Liver (tissue), 9 donors: Measurements from ENCODE around the gene DDX54. TPM values are rescaled to one million over a fixed set of nuclear protein-coding genes. Genes with fewer than 3 reads are reported as not detected.
"Not testable (repeated sequence)": the region's sequence is repeated elsewhere in the genome, so short reads cannot be mapped to it uniquely, and the experiment has no call there.

ENCODE experiments used
- DNase-seq: peaks from one replicate; pipeline ENCODE4 v3.0.0-alpha.2; 2017; ENCODE audit warnings: low spot score
- H3K27ac ChIP-seq, 2 donors: one replicate each; pipeline ENCODE4 v1.7.0; 2013; ENCODE audit warnings: inconsistent platforms in 2 of 2, low read length in 2 of 2, control low read depth in 1 of 2, low read depth in 1 of 2, mild to moderate bottlenecking in 1 of 2
- H3K27me3 ChIP-seq, 4 donors: one replicate each; pipeline versions ENCODE4 v1.6.1 to v1.7.0; 2013; ENCODE audit warnings: low read length in 3 of 4, inconsistent platforms in 1 of 4, mild to moderate bottlenecking in 1 of 4, moderate library complexity in 1 of 4; ENCODE audit not compliant: control insufficient read depth in 4 of 4, insufficient read depth in 4 of 4
- H3K36me3 ChIP-seq, 4 donors: one replicate each; pipeline versions ENCODE4 v1.6.1 to v1.7.0; 2013; ENCODE audit warnings: low read length in 3 of 4, mild to moderate bottlenecking in 3 of 4, low read depth in 1 of 4, moderate library complexity in 1 of 4; ENCODE audit not compliant: control insufficient read depth in 4 of 4, insufficient read depth in 3 of 4
- H3K4me1 ChIP-seq, 4 donors: one replicate each; pipeline versions ENCODE4 v1.6.1 to v1.7.0; 2013; ENCODE audit warnings: low read length in 3 of 4, mild to moderate bottlenecking in 3 of 4, moderate library complexity in 1 of 4; ENCODE audit not compliant: control insufficient read depth in 4 of 4, insufficient read depth in 4 of 4
- H3K4me3 ChIP-seq, 3 donors: one replicate each; pipeline versions ENCODE4 v1.6.1 to v1.7.0; 2013; ENCODE audit warnings: low read length in 3 of 3, control low read depth in 1 of 3, low read depth in 1 of 3, mild to moderate bottlenecking in 1 of 3
- H3K9ac ChIP-seq, 2 donors: one replicate each; pipeline ENCODE4 v1.7.0; 2013; ENCODE audit warnings: low read length in 2 of 2, mild to moderate bottlenecking in 2 of 2, moderate library complexity in 2 of 2, control low read depth in 1 of 2, low read depth in 1 of 2
- H3K9me3 ChIP-seq, 4 donors: one replicate each; pipeline versions ENCODE4 v1.6.1 to v1.7.0; 2013; ENCODE audit warnings: low read length in 3 of 4; ENCODE audit not compliant: control insufficient read depth in 4 of 4
- FOXA1 ChIP-seq: IDR thresholded peaks from 2 replicates; pipeline ENCODE4 v1.6.1; 2016; ENCODE audit warnings: antibody characterized with exemption
- FOXA2 ChIP-seq: IDR thresholded peaks from 2 replicates; pipeline ENCODE4 v1.6.1; 2016; ENCODE audit warnings: antibody characterized with exemption
- GABPA ChIP-seq, 2 donors: IDR thresholded peaks in 1 of 2; conservative IDR thresholded peaks in 1 of 2; 2 replicates each; pipeline ENCODE4 v1.6.1; 2016; ENCODE audit warnings: antibody characterized with exemption in 2 of 2, mild to moderate bottlenecking in 1 of 2, moderate library complexity in 1 of 2
- HNF4G ChIP-seq: IDR thresholded peaks from 2 replicates; pipeline ENCODE4 v1.6.1; 2016; ENCODE audit warnings: antibody characterized with exemption
- JUND ChIP-seq, 2 donors: IDR thresholded peaks; 2 replicates each; pipeline ENCODE4 v1.6.1; 2016; ENCODE audit warnings: antibody characterized with exemption in 2 of 2
- NR2F2 ChIP-seq: IDR thresholded peaks from 2 replicates; pipeline ENCODE4 v1.6.1; 2016; ENCODE audit warnings: antibody characterized with exemption
- RAD21 ChIP-seq, 2 donors: IDR thresholded peaks; 2 replicates each; pipeline ENCODE4 v1.6.1; 2016; ENCODE audit warnings: antibody characterized with exemption in 2 of 2, mild to moderate bottlenecking in 2 of 2
- SP1 ChIP-seq: IDR thresholded peaks from 2 replicates; pipeline ENCODE4 v1.6.1; 2018; ENCODE audit warnings: antibody characterized with exemption, mild to moderate bottlenecking
- TAF1 ChIP-seq: conservative IDR thresholded peaks from 2 replicates; pipeline ENCODE4 v1.6.1; 2016; ENCODE audit warnings: antibody characterized with exemption, mild to moderate bottlenecking
- YY1 ChIP-seq: IDR thresholded peaks from 2 replicates; pipeline ENCODE4 v1.6.1; 2016; ENCODE audit warnings: antibody characterized with exemption, mild to moderate bottlenecking
- whole genome bisulfite sequencing: extraction: QIAGEN DNeasy Blood & Tissue Kit; methylation state at CpG from one replicate; pipeline ENCODE4 v1.1.7; 2013; 5-methylcytosine and 5-hydroxymethylcytosine counted together
- polyA plus RNA-seq, 2 donors: library from polyadenylated mRNA; stranded (reverse) in 1 of 2; unstranded in 1 of 2; fragments of 200-250 nt in 1 of 2; fragments of >200 nt in 1 of 2; fragmentation: Nextera tagmentation in 1 of 2; extraction: Ambion mirVana in 1 of 2; gene quantifications; one replicate each; pipeline versions ENCODE4 v1.2.1 to v1.2.3, GENCODE V29; 2013 to 2015
- total RNA-seq, 2 donors: library from RNA; depleted of rRNA; stranded (reverse); fragments of >200 nt; gene quantifications; one replicate each; pipeline ENCODE4 v1.2.3, GENCODE V29; 2014
- TF ChIP-seq, protein P1 (sequence below): IDR thresholded peaks from 2 replicates; pipeline ENCODE4 v1.6.1; 2016; ENCODE audit warnings: antibody characterized with exemption
- TF ChIP-seq, protein P2 (sequence below): IDR thresholded peaks from 2 replicates; pipeline ENCODE4 v1.6.1; 2016; ENCODE audit warnings: antibody characterized with exemption, mild to moderate bottlenecking
- TF ChIP-seq, protein P3 (sequence below): fragments of 150-350 bp; IDR thresholded peaks from 2 replicates; pipeline ENCODE4 v1.5.1; 2017; ENCODE audit warnings: improper control_type of control experiment, low read depth, low read length; ENCODE audit not compliant: missing input control
- TF ChIP-seq, protein P4 (sequence below): IDR thresholded peaks from 2 replicates; pipeline ENCODE4 v1.6.1; 2016; ENCODE audit warnings: antibody characterized with exemption
- TF ChIP-seq, protein P5 (sequence below): IDR thresholded peaks from 2 replicates; pipeline ENCODE4 v1.6.1; 2016; ENCODE audit warnings: antibody characterized with exemption
- donor health status: healthy.
- donor health status: healthy.
- donor health status: healthy.
- donor health status: healthy.
- donor health status: healthy.

DDX54 gene
- total and polyA plus RNA-seq, 4 donors = 20.2 to 28.4 (median 21.6) TPM

DNA sequence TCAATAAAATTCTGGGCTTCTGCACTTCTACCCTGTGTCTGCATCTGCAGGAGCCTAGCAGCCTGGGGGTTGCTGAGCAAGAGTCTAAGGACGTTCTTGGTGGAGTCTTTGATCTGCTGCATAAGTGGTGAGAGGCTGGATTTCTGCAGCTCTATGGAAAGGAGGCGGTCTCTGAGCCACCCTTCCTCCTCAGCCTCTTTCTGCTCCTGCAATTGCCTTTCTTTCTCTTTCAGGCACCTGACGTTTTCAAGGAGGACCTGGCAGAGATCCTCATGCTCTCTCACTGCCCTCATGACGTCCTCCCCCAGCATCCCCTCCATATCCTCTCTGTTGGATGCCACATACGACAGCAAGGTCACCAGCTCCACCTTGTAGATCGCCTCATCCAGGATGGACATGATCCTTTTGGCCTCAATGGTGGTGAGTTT, 22.3 kb upstream of the DDX54 start (continued):
- TF ChIP-seq, protein P1, sequence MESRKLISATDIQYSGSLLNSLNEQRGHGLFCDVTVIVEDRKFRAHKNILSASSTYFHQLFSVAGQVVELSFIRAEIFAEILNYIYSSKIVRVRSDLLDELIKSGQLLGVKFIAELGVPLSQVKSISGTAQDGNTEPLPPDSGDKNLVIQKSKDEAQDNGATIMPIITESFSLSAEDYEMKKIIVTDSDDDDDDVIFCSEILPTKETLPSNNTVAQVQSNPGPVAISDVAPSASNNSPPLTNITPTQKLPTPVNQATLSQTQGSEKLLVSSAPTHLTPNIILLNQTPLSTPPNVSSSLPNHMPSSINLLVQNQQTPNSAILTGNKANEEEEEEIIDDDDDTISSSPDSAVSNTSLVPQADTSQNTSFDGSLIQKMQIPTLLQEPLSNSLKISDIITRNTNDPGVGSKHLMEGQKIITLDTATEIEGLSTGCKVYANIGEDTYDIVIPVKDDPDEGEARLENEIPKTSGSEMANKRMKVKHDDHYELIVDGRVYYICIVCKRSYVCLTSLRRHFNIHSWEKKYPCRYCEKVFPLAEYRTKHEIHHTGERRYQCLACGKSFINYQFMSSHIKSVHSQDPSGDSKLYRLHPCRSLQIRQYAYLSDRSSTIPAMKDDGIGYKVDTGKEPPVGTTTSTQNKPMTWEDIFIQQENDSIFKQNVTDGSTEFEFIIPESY = no peak

DNA sequence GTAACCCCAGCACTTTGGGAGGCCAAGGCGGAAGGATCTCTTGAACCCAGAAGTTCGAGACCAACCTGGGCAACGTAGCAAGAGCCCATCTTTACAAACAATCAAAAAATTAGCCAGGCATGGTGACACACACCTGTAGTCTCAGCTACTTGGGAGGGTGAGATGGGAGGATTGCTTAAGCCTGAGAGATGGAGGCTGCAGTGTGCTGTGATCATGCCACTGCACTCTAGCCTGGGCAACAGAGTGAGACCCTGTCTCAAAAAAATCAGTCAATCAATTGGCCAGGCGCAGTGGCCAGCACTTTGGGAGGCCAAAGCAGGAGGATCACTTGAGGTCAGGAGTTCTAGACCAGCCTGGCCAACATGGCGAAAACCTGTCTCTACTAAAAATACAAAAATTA, 21.5 kb upstream of the DDX54 start:
- H3K9ac ChIP-seq, H3K4me3 ChIP-seq, H3K27me3 ChIP-seq, H3K9me3 ChIP-seq, H3K36me3 ChIP-seq, H3K4me1 ChIP-seq, H3K27ac ChIP-seq, DNase-seq: not testable (repeated sequence)
- over 99% methylated on average over 5 of the region's 5 CpGs for WGBS

DNA sequence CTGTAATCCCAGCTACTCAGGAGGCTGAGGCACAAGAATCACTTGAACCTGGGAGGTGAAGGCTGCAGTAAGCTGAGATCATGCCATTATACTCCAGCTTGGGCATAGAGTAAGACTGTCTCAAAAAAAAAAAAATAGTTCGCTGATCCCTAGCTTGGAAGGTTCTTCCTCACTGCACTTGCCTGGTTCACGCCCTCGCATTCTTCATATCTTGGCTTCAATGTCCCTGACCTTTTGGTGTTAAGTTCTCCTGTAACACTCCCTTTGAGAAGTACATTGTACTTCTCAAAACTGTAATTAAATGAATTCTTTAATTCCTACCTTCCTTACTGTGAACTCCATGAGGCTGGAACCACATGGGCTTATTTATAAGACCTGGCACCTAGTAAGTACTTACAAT, 19.5 kb upstream of the DDX54 start:
- no peak for DNase-seq
- peaks cover 0 to 8% (median 0%) of the 10 kb centered on the region in 4 donors for H3K4me1 ChIP-seq
- no peak overlapping the region for H3K4me3 ChIP-seq
- no peaks in the 10 kb centered on the region for H3K27me3 ChIP-seq
- no peaks in the 10 kb centered on the region for H3K9me3 ChIP-seq
- H3K9ac ChIP-seq = no peak overlapping the region
- TF ChIP-seq, protein P2, sequence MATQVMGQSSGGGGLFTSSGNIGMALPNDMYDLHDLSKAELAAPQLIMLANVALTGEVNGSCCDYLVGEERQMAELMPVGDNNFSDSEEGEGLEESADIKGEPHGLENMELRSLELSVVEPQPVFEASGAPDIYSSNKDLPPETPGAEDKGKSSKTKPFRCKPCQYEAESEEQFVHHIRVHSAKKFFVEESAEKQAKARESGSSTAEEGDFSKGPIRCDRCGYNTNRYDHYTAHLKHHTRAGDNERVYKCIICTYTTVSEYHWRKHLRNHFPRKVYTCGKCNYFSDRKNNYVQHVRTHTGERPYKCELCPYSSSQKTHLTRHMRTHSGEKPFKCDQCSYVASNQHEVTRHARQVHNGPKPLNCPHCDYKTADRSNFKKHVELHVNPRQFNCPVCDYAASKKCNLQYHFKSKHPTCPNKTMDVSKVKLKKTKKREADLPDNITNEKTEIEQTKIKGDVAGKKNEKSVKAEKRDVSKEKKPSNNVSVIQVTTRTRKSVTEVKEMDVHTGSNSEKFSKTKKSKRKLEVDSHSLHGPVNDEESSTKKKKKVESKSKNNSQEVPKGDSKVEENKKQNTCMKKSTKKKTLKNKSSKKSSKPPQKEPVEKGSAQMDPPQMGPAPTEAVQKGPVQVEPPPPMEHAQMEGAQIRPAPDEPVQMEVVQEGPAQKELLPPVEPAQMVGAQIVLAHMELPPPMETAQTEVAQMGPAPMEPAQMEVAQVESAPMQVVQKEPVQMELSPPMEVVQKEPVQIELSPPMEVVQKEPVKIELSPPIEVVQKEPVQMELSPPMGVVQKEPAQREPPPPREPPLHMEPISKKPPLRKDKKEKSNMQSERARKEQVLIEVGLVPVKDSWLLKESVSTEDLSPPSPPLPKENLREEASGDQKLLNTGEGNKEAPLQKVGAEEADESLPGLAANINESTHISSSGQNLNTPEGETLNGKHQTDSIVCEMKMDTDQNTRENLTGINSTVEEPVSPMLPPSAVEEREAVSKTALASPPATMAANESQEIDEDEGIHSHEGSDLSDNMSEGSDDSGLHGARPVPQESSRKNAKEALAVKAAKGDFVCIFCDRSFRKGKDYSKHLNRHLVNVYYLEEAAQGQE = no peak
- H3K36me3 ChIP-seq = no peaks in the 10 kb centered on the region
- 85% methylated on average over 3 of the region's 3 CpGs for WGBS
- H3K27ac ChIP-seq = no peak overlapping the region

DNA sequence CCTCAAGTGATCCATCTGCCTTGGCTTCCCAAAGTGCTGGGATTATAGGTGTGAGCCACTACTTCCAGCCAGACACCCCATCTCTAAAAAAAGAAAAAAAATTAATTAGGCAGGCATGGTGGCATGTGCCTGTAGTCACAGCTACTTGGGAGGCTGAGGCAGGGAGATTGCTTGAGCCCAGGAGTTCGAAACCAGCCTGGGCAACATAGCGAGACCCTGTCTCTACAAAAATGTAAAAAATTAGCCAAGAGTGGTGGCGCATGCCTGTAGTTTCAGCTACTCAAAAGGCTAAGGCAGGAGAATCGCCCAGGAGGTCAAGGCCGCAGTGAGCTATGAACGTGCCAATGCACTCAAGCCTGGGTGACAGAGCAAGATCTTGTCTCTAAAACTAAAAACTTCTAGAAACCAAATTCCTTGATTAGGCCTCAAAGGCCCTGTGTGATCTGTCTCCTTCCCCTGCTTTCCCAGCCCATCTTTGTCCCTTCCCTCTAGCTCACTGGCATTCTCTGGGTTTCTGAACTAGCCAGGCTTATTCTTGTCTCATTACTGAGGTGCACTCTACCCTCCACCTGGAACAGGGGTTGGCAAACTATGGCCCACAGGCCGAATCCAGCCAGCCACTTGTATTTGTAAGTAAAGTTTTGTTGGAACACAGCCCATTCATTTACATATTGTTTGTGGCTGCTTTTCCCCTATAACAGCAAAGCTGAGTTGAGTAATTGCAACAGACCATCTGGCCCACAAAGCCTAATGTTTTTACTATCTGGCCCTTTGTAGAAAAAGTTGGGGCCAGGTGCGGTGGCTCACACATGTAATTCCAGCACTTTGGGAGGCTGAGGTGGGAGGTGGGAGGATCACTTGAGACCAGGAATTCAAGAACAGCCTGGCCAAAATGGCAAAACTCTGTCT, 18.8 kb upstream of the DDX54 start:
- H3K4me1 ChIP-seq = peaks cover 0 to 5% (median 0%) of the 10 kb centered on the region in 4 donors
- no peak overlapping the region for H3K4me3 ChIP-seq
- no peaks in the 10 kb centered on the region for H3K27me3 ChIP-seq
- H3K36me3 ChIP-seq = no peaks in the 10 kb centered on the region
- H3K9ac ChIP-seq = no peak overlapping the region
- H3K27ac ChIP-seq = no peak overlapping the region
- 78% methylated on average over 8 of the region's 8 CpGs for WGBS
- DNase-seq = no peak
- H3K9me3 ChIP-seq = no peaks in the 10 kb centered on the region
- TF ChIP-seq, protein P3, sequence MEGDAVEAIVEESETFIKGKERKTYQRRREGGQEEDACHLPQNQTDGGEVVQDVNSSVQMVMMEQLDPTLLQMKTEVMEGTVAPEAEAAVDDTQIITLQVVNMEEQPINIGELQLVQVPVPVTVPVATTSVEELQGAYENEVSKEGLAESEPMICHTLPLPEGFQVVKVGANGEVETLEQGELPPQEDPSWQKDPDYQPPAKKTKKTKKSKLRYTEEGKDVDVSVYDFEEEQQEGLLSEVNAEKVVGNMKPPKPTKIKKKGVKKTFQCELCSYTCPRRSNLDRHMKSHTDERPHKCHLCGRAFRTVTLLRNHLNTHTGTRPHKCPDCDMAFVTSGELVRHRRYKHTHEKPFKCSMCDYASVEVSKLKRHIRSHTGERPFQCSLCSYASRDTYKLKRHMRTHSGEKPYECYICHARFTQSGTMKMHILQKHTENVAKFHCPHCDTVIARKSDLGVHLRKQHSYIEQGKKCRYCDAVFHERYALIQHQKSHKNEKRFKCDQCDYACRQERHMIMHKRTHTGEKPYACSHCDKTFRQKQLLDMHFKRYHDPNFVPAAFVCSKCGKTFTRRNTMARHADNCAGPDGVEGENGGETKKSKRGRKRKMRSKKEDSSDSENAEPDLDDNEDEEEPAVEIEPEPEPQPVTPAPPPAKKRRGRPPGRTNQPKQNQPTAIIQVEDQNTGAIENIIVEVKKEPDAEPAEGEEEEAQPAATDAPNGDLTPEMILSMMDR = no peak
- no peak for TF ChIP-seq FOXA2
- TF ChIP-seq NR2F2 = no peak
- TF ChIP-seq GABPA (IDR thresholded peaks at IDR 0.05 in 1 of 2, conservative IDR thresholded peaks at IDR 0.05 in 1 of 2) = no peak
- TF ChIP-seq RAD21 (IDR thresholded peaks at IDR 0.05) = no peak
- no peak for TF ChIP-seq HNF4G
- no peak for TF ChIP-seq YY1
- TF ChIP-seq, protein P1 = no peak
- TF ChIP-seq, protein P4, sequence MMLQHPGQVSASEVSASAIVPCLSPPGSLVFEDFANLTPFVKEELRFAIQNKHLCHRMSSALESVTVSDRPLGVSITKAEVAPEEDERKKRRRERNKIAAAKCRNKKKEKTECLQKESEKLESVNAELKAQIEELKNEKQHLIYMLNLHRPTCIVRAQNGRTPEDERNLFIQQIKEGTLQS = no peak
- no peak for TF ChIP-seq SP1
- no peak for TF ChIP-seq TAF1
- no peak for TF ChIP-seq JUND (IDR thresholded peaks at IDR 0.05)
- no peak for TF ChIP-seq FOXA1
- TF ChIP-seq, protein P5, sequence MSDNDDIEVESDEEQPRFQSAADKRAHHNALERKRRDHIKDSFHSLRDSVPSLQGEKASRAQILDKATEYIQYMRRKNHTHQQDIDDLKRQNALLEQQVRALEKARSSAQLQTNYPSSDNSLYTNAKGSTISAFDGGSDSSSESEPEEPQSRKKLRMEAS = no peak
